ENCODE results near the gene CTSW.
"Not testable (repeated sequence)": the region's sequence is repeated elsewhere in the genome, so short reads cannot be mapped to it uniquely, and the experiment has no call there.

Gene CTSW

GRCh38 chr11:65892137-65892540 lies 12.5 kb downstream of the CTSW start:
- H3K27ac ChIP-seq (ENCODE audit: low read depth, low read length); H3K9ac ChIP-seq (ENCODE audit: low read depth, low read length); H3K36me3 ChIP-seq (ENCODE audit: insufficient read depth, low read length); H3K9me3 ChIP-seq (ENCODE audit: insufficient read depth, low read depth, low read length): not testable (repeated sequence)
- WGBS = 86% methylated on average over 5 of the region's 5 CpGs
- H3K4me3 ChIP-seq (ENCODE audit: low read length) = peak overlapping the region; percentile 88
- peaks cover 14% of the 10 kb centered on the region for H3K27me3 ChIP-seq (ENCODE audit: insufficient read depth, low read length)
- peaks cover 13% of the 10 kb centered on the region for H3K4me1 ChIP-seq (ENCODE audit: insufficient read depth, low read length)

- Histone ChIP-seq H3K4me3 (ENCODE audit: low read length) (no peak overlapping the region), H3K36me3 (ENCODE audit: insufficient read depth, low read length) (no peaks in the 10 kb centered on the region; the same call in 1 of the 2 replicates), H3K9me3 (ENCODE audit: insufficient read depth, low read depth, low read length) (no peaks in the 10 kb centered on the region), H3K4me1 (ENCODE audit: insufficient read depth, low read length) (peaks cover 10% of the 10 kb centered on the region; the same call in 1 of the 2 replicates), H3K27ac (ENCODE audit: low read depth, low read length) (no peak overlapping the region), H3K27me3 (ENCODE audit: insufficient read depth, low read length) (peaks cover 14% of the 10 kb centered on the region), H3K9ac (ENCODE audit: low read depth, low read length) (no peak overlapping the region)
- 92% methylated on average over 10 of the region's 10 CpGs for WGBS
Measured at GRCh38 chr11:65892661-65893317, 13.2 kb downstream of the CTSW start.

GRCh38 chr11:65894034-65894591 lies 14.5 kb downstream of the CTSW start:
- Histone ChIP-seq H3K9me3 (ENCODE audit: insufficient read depth, low read depth, low read length) (no peaks in the 10 kb centered on the region), H3K27ac (ENCODE audit: low read depth, low read length) (no peak overlapping the region), H3K27me3 (ENCODE audit: insufficient read depth, low read length) (peaks cover 24% of the 10 kb centered on the region), H3K9ac (ENCODE audit: low read depth, low read length) (no peak overlapping the region), H3K4me3 (ENCODE audit: low read length) (no peak overlapping the region), H3K36me3 (ENCODE audit: insufficient read depth, low read length) (no peaks in the 10 kb centered on the region; the same call in 1 of the 2 replicates), H3K4me1 (ENCODE audit: insufficient read depth, low read length) (peaks cover 13% of the 10 kb centered on the region; the same call in 1 of the 2 replicates)
- WGBS = 94% methylated on average over 16 of the region's 16 CpGs

- H3K9ac ChIP-seq (ENCODE audit: low read depth, low read length) = no peak overlapping the region
- H3K9me3 ChIP-seq (ENCODE audit: insufficient read depth, low read depth, low read length) = no peaks in the 10 kb centered on the region
- WGBS = 91% methylated on average over 5 of the region's 5 CpGs
- no peaks in the 10 kb centered on the region; the same call in 1 of the 2 replicates for H3K36me3 ChIP-seq (ENCODE audit: insufficient read depth, low read length)
- no peak overlapping the region for H3K27ac ChIP-seq (ENCODE audit: low read depth, low read length)
- H3K4me1 ChIP-seq (ENCODE audit: insufficient read depth, low read length) = peaks cover 7% of the 10 kb centered on the region; the same call in 1 of the 2 replicates
- no peak overlapping the region for H3K4me3 ChIP-seq (ENCODE audit: low read length)
- H3K27me3 ChIP-seq (ENCODE audit: insufficient read depth, low read length) = peaks cover 26% of the 10 kb centered on the region
Measured at GRCh38 chr11:65895482-65895981, 15.9 kb downstream of the CTSW start.

GRCh38 chr11:65896034-65896999 lies 16.7 kb downstream of the CTSW start:
- no peaks in the 10 kb centered on the region; the same call in 1 of the 2 replicates for H3K36me3 ChIP-seq (ENCODE audit: insufficient read depth, low read length)
- no peak overlapping the region for H3K27ac ChIP-seq (ENCODE audit: low read depth, low read length)
- H3K4me1 ChIP-seq (ENCODE audit: insufficient read depth, low read length) = peaks cover 7% of the 10 kb centered on the region; the same call in 1 of the 2 replicates
- H3K27me3 ChIP-seq (ENCODE audit: insufficient read depth, low read length) = peaks cover 34% of the 10 kb centered on the region
- no peak overlapping the region for H3K9ac ChIP-seq (ENCODE audit: low read depth, low read length)
- H3K9me3 ChIP-seq (ENCODE audit: insufficient read depth, low read depth, low read length) = no peaks in the 10 kb centered on the region
- 92% methylated on average over 14 of the region's 14 CpGs for WGBS
- no peak overlapping the region for H3K4me3 ChIP-seq (ENCODE audit: low read length)

- H3K27me3 ChIP-seq (ENCODE audit: insufficient read depth, low read length) = peaks cover 41% of the 10 kb centered on the region
- no peaks in the 10 kb centered on the region; the same call in 1 of the 2 replicates for H3K36me3 ChIP-seq (ENCODE audit: insufficient read depth, low read length)
- no peaks in the 10 kb centered on the region for H3K9me3 ChIP-seq (ENCODE audit: insufficient read depth, low read depth, low read length)
- 96% methylated on average over 4 of the region's 4 CpGs for WGBS
- no peak overlapping the region for H3K4me3 ChIP-seq (ENCODE audit: low read length)
- H3K9ac ChIP-seq (ENCODE audit: low read depth, low read length) = no peak overlapping the region
- peaks cover 4% of the 10 kb centered on the region; the same call in 1 of the 2 replicates for H3K4me1 ChIP-seq (ENCODE audit: insufficient read depth, low read length)
- H3K27ac ChIP-seq (ENCODE audit: low read depth, low read length) = no peak overlapping the region
Measured at GRCh38 chr11:65897020-65897471, 17.4 kb downstream of the CTSW start.

- Histone ChIP-seq H3K36me3 (ENCODE audit: insufficient read depth, low read length) (no peaks in the 10 kb centered on the region; the same call in 1 of the 2 replicates), H3K4me3 (ENCODE audit: low read length) (peak overlapping the region; percentile 69), H3K27ac (ENCODE audit: low read depth, low read length) (no peak overlapping the region), H3K9me3 (ENCODE audit: insufficient read depth, low read depth, low read length) (no peaks in the 10 kb centered on the region), H3K27me3 (ENCODE audit: insufficient read depth, low read length) (peaks cover 57% of the 10 kb centered on the region), H3K4me1 (ENCODE audit: insufficient read depth, low read length) (peaks cover 12% of the 10 kb centered on the region; the same call in 1 of the 2 replicates), H3K9ac (ENCODE audit: low read depth, low read length) (peak overlapping the region; percentile 78)
- WGBS = 14% methylated on average over 27 of the region's 28 CpGs
Measured at GRCh38 chr11:65898656-65899355, 19.2 kb downstream of the CTSW start.

GRCh38 chr11:65899356-65900124 lies 19.9 kb downstream of the CTSW start:
- Histone ChIP-seq H3K9ac (ENCODE audit: low read depth, low read length) (peak overlapping the region; percentile 78), H3K9me3 (ENCODE audit: insufficient read depth, low read depth, low read length) (no peaks in the 10 kb centered on the region), H3K27me3 (ENCODE audit: insufficient read depth, low read length) (peaks cover 62% of the 10 kb centered on the region), H3K4me1 (ENCODE audit: insufficient read depth, low read length) (peaks cover 12% of the 10 kb centered on the region; the same call in 1 of the 2 replicates), H3K36me3 (ENCODE audit: insufficient read depth, low read length) (no peaks in the 10 kb centered on the region; the same call in 1 of the 2 replicates), H3K27ac (ENCODE audit: low read depth, low read length) (peak overlapping the region; percentile 81), H3K4me3 (ENCODE audit: low read length) (peak overlapping the region; percentile 69)
- 2% methylated on average over 78 of the region's 78 CpGs for WGBS

- Histone ChIP-seq H3K9ac (ENCODE audit: low read depth, low read length) (peak within 1 kb of the TSS; percentile 78), H3K27ac (ENCODE audit: low read depth, low read length) (peak within 1 kb of the TSS; percentile 81), H3K9me3 (ENCODE audit: insufficient read depth, low read depth, low read length) (no peaks in the 10 kb centered on the region), H3K4me3 (ENCODE audit: low read length) (peak within 1 kb of the TSS; percentile 69), H3K4me1 (ENCODE audit: insufficient read depth, low read length) (peaks cover 12% of the 10 kb centered on the region; the same call in 1 of the 2 replicates), H3K27me3 (ENCODE audit: insufficient read depth, low read length) (peaks cover 62% of the 10 kb centered on the region), H3K36me3 (ENCODE audit: insufficient read depth, low read length) (no peaks in the 10 kb centered on the region; the same call in 1 of the 2 replicates)
- 2% methylated on average over 80 of the region's 80 CpGs for WGBS
Measured at GRCh38 chr11:65900125-65900898, 20.7 kb downstream of the CTSW start, which contains the start of gene FOSL1. TSS of gene FOSL1 (minus strand) at chr11:65900388. CDS start at chr11:65900339, 49 bp downstream.
